Dermis microvascular lymphatic vessel endothelial cell (primary cell): ENCODE data around the gene PRPF38A. TPM values are rescaled to one million over a fixed set of nuclear protein-coding genes. Genes with fewer than 3 reads are reported as not detected.
A peak's percentile ranks its signal among the peaks of the same experiment; 100 is the strongest.
"Not testable (repeated sequence)": the region's sequence is repeated elsewhere in the genome, so short reads cannot be mapped to it uniquely, and the experiment has no call there.

Experiments used
- DNase-seq, 2 donors: peaks; one replicate each; pipeline versions ENCODE4 v3.0.0 to v3.0.0-alpha.2; 2010; ENCODE audit warnings: low read depth in 2 of 2
- total RNA-seq: library from RNA; depleted of rRNA; stranded (reverse); fragments of >200 nt; gene quantifications from 2 replicates; pipeline ENCODE4 v1.2.1, GENCODE V29; 2014

PRPF38A gene
- total RNA-seq = 8.0 and 9.1 TPM in 2 replicates

- DNase-seq = peak; percentile 93 to 98
Observed at GRCh38 chr1:52404116-52404974, at the start of gene PRPF38A, which contains the start of gene ORC1. PRPF38A (plus strand) TSS chr1:52404602; CDS start chr1:52404750, 148 bp downstream. ORC1 (minus strand) TSS chr1:52404423; CDS start chr1:52402223, 2,200 bp downstream.

GRCh38 chr1:52355436-52355835 lies 49.0 kb upstream of the PRPF38A start:
- no peak for DNase-seq

- DNase-seq = no peak
Observed at GRCh38 chr1:52355847-52356505, 48.4 kb upstream of the PRPF38A start.

DNA sequence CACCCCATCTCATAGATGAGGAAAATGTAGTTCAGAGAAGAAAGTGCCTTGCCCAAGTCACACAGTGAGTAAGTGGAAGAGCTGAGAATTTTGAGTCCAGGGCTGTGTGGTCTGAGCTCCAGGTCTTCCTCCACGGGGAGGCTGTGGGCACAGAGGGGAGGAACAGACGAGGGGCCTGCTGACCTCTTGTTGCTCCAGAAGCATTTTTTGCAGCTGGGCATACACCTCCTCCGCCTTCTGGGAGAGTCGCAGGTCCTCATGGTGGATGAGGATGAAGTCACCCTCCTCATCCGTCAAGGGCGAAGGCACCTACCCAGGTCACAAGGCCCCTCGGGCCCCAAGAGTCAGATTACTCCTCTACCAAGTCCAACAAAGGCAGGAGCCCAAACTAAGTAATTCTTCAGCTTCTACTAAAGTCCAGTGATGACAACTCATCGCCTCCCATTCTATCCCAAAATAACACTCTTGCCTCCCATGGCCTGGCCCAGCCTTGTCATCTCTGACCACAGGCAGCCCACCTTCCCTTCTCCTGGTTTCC lies 47.5 kb upstream of the PRPF38A start:
- DNase-seq = no peak

DNA sequence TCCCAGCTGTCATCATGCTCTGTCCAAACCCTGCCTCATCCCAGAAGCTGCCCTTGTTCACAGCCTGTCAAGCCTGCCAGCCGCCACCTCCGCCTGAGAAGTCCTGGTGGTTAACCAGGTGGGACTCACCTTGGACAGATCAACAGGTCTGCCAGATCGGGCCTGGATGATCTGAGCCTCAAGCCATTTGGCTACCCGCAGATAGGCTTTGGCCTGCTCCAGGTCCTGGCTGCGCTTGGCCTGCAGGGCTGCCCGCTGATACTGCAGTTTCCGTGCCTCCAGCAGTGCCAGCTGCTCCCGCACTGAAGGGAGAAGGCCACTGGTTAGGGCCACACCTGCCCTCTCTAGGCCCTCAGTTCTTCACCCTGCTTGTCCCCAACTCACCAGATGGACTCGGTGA lies 47.0 kb upstream of the PRPF38A start:
- no peak for DNase-seq

DNA sequence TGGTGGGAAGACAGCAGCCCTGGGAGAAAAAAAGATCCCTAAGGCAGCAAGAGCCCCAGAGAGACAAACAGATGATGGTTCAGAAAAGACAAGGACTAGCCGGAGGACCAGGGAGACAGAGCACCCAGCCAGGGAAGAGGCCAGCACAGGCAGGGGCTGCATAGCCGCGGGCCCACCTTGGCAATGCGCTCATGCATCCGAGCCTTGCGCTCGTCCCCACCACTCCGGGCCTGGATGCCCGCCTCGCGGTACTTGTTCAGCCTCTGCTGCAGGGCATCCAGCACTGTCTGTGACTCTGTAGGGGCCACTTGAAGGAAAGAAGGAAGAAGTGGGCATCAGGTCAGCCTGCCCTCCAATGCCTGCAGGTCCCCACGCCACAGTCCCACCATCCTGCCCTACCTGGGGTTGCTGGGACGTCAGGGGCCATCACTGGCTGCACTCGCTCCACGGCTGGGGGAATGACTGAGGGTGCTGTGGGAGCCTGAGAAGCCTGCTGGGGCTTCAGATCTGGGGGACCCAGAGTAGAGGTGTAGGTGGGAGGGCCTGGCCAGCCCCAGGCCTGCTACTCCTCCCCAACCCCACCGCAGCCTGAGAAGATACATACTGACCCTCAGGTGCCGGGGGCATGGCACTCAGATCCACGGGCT lies 45.4 kb upstream of the PRPF38A start:
- DNase-seq = no peak

GRCh38 chr1:52359676-52360594 lies 44.5 kb upstream of the PRPF38A start:
- no peak for DNase-seq

DNA sequence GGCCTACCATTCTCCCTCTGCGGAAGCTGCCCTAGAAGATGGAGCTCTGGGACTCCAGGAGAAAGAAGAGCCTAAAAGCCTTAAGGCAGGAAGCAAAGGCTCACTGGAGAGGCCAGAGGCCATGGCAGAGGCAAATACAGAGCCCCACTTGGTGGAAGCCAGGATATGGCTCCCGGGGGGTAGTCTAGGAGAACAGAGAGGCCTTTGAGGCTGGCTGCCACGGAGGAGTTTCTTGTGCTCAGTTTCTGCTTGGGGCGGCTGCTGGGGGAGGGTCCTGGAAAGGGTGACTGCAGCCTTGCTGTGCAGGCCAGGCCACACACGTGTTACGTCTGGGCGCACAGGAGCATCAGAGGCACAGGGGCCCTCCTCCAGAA lies 43.8 kb upstream of the PRPF38A start:
- no peak for DNase-seq

DNA sequence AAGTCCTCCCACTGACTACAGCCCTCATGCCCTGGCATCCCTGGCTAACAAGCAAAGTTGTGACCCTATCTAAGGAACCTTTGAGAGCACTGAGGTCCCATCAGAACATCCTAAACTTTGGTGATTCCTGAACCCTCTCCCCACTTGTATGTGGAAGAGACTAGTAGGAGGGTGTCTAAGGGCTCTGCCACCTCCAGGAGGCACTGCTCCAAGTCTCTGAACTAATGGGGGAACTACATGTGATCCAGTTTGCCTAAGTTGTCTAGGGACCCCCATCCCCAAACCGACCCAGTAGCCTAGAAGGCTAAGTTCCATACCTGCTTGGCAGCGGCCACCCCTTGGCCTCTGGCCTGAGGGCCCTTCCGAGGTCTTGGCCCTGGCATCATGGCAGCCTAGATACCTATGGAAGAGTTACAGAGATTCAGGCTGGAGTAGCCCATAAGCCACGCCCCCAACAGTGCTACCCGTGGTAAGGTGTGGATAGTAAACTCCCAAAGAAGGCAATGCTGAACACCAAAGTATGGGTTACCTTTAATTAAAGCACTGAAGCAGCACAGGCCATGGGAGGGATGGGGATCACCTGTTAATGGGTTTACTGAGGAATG lies 40.1 kb upstream of the PRPF38A start:
- DNase-seq = no peak

DNA sequence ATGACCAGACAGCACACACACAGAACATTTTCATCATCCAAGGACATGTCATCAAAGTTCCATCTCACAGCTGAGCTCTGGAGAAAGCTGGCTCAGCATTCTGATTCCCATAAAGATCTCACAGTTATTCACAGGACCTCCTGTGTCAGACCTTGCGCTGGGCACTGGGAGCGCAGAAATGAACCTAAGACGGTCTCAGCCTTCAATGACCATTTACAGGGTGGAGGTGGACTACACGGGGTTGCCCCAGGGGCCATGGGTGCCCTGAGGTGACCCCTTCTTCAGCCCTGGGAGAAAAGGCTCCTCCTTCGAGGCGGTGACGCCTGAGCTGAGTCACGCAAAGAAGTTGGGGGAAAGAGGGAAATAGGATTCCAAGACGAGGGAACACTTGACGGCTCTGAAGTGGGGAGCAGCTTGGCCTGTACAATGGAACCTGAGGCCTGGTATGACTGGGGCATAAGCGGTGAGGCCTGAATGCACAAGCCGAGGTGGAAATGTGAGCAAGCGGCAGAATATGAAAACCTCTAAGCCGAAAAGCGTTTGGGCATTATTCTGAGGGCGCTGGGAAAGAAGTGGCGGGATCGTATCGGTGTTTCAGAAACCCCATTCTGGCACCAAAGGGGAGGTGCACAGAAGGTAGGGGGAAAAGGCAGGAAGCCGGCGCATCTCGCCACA lies 39.2 kb upstream of the PRPF38A start:
- DNase-seq = peak in 1 of 2 donors; percentile 55

- peak; percentile 96 to 99 for DNase-seq
Observed at GRCh38 chr1:52365746-52366516, 38.5 kb upstream of the PRPF38A start, which contains the start of gene CC2D1B. CC2D1B (minus strand) TSS chr1:52366205; CDS start chr1:52364620, 1,585 bp downstream.

DNA sequence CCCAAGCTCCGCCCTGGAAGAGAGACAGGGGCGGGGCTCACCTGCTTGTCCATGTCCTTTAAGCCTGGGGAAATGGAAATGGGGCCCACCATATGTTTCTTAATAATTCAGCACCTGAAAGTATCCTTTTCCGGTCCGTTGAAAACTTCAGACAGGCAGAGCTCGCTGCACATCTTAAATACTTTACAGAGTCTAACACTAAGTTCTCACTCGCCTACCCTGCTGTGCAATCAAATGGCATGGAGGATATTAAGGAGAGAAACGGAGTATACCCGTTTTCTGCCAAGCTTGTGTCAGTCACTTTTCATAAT lies 37.9 kb upstream of the PRPF38A start:
- DNase-seq = no peak

- DNase-seq = no peak
Observed at GRCh38 chr1:52367272-52367671, 37.1 kb upstream of the PRPF38A start.

DNA sequence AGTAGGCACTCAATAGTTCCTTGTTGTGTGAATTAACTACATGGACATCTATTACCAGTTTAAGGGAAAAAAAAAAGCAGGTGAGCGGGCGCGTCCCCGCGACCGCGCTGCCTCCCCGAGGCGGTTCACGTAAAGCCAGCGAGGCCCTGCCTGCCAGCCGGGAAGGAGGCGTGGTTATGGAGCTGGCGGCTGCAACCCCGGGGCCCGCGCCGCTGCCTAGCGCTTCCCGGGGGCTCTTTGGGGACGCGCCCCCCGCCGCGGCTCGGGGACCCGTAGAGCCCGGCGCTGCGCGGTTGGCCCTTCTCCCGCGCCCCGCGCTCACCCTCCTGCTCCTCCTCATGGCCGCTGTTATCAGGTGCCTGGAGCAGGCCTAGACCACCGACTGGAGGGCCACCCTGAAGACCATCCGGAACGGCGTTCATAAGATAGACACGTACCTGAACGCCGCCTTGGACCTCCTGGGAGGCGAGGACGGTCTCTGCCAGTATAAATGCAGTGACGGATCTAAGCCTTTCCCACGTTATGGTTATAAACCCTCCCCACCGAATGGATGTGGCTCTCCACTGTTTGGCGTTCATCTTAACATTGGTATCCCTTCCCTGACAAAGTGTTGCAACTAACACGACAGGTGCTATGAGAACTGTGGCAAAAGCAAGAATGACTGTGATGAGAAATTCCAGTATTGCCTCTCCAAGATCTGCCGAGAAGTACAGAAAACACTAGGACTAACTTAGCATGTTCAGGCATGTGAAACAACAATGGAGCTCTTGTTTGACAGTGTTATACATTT lies 35.8 kb upstream of the PRPF38A start:
- peak in 1 of 2 donors; percentile 59 for DNase-seq

GRCh38 chr1:52369851-52370250 lies 34.6 kb upstream of the PRPF38A start:
- not testable (repeated sequence) for DNase-seq

GRCh38 chr1:52385376-52385775 lies 19.0 kb upstream of the PRPF38A start:
- no peak for DNase-seq

DNA sequence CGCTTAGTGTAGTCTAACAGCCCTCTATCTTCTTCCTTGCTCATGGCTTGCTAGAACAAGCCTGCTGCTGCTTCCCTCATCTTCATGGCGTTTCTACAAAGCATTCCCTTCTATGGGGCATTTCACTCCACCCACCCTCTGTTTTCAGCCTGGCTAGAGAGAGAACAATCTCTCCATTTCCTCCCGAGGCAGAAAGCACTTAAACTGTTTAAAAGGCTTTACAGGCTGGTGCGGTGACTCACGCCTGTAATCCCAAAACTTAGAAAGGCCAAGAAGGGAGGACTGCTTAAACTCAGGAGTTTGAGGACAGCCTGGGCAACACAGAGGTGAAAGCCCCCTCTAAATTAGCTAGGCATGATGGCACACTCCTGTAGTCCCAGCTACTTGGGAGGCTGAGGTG lies 17.9 kb upstream of the PRPF38A start:
- no peak for DNase-seq

- no peak for DNase-seq
Observed at GRCh38 chr1:52393174-52393573, 11.2 kb upstream of the PRPF38A start.
